HepG2 (cell line): ENCODE results near the gene ITIH2. TPM values are rescaled to one million over a fixed set of nuclear protein-coding genes. Genes with fewer than 3 reads are reported as not detected.

Experiments
- ARID2 ChIP-seq: sonication (generic); formaldehyde crosslinking; IDR thresholded peaks from 2 replicates; pipeline ENCODE4 v1.8.1; 2022; ENCODE audit warnings: mild to moderate bottlenecking, missing genetic modification reagents, borderline replicate concordance
- CBFB ChIP-seq: sonication (generic); formaldehyde crosslinking; IDR thresholded peaks from 2 replicates; pipeline ENCODE4 v1.4.0; 2020; ENCODE audit warnings: missing genetic modification reagents
- EEA1 ChIP-seq: sonication (generic); formaldehyde crosslinking; IDR thresholded peaks from 2 replicates; pipeline ENCODE4 v1.5.1; 2020; ENCODE audit warnings: mild to moderate bottlenecking, missing genetic modification reagents, borderline replicate concordance
- EED ChIP-seq: sonication (generic); formaldehyde crosslinking; IDR thresholded peaks from 2 replicates; pipeline ENCODE4 v1.5.0; 2020; ENCODE audit warnings: mild to moderate bottlenecking, missing genetic modification reagents
- GLI4 ChIP-seq: sonication (generic); formaldehyde crosslinking; IDR thresholded peaks from 2 replicates; pipeline ENCODE4 v1.5.1; 2020; ENCODE audit warnings: missing genetic modification reagents, mild to moderate bottlenecking, moderate library complexity, borderline replicate concordance
- KDM1A ChIP-seq: IDR thresholded peaks from 2 replicates; pipeline ENCODE4 v1.6.1; 2016; ENCODE audit warnings: missing compliant biosample characterization
- KLF13 ChIP-seq: sonication (generic); formaldehyde crosslinking; IDR thresholded peaks from 2 replicates; pipeline ENCODE4 v1.4.0; 2020; ENCODE audit warnings: mild to moderate bottlenecking, missing genetic modification reagents
- NFRKB ChIP-seq: fragments of 450-650 bp; IDR thresholded peaks from 2 replicates; pipeline ENCODE4 v1.6.1; 2017
- PCBP2 ChIP-seq: fragments of 200-400 bp; formaldehyde crosslinking; optimal IDR thresholded peaks from 2 replicates; pipeline ENCODE3; 2018; ENCODE audit warnings: low read length, low read depth; ENCODE audit not compliant: poor library complexity, severe bottlenecking
- SIX1 ChIP-seq: sonication (generic); formaldehyde crosslinking; IDR thresholded peaks from 2 replicates; pipeline ENCODE4 v1.4.0; 2020; ENCODE audit warnings: missing genetic modification reagents, borderline replicate concordance
- TEF ChIP-seq: sonication (generic); formaldehyde crosslinking; IDR thresholded peaks from 2 replicates; pipeline ENCODE4 v1.5.0; 2020; ENCODE audit warnings: missing genetic modification reagents
- TGIF2 ChIP-seq: IDR thresholded peaks from 2 replicates; pipeline ENCODE4 v1.6.1; 2016; ENCODE audit warnings: control low read depth, missing compliant biosample characterization
- ZBTB20 ChIP-seq: sonication (generic); formaldehyde crosslinking; IDR thresholded peaks from 2 replicates; pipeline ENCODE4 v1.8.1; 2023; ENCODE audit warnings: missing genetic modification reagents, low read depth, mild to moderate bottlenecking, borderline replicate concordance
- ZBTB7B ChIP-seq: sonication (generic); formaldehyde crosslinking; IDR thresholded peaks from 2 replicates; pipeline ENCODE4 v1.4.0; 2020; ENCODE audit warnings: missing genetic modification reagents
- ZNF280B ChIP-seq: sonication (generic); formaldehyde crosslinking; IDR thresholded peaks from 2 replicates; pipeline ENCODE4 v1.5.0; 2020; ENCODE audit warnings: missing genetic modification reagents, mild to moderate bottlenecking, borderline replicate concordance
- ZNF414 ChIP-seq: sonication (generic); formaldehyde crosslinking; IDR thresholded peaks from 2 replicates; pipeline ENCODE4 v1.5.0; 2020; ENCODE audit warnings: missing genetic modification reagents
- ZNF629 ChIP-seq: sonication (generic); formaldehyde crosslinking; conservative IDR thresholded peaks from 2 replicates; pipeline ENCODE4 v1.5.0; 2020; ENCODE audit warnings: missing genetic modification reagents
- ZNF670 ChIP-seq: sonication (generic); formaldehyde crosslinking; IDR thresholded peaks from 2 replicates; pipeline ENCODE4 v1.8.0; 2022; ENCODE audit warnings: mild to moderate bottlenecking, missing genetic modification reagents, borderline replicate concordance
- ZNF746 ChIP-seq: sonication (generic); formaldehyde crosslinking; IDR thresholded peaks from 2 replicates; pipeline ENCODE4 v1.8.0; 2022; ENCODE audit warnings: mild to moderate bottlenecking, missing genetic modification reagents
- ZNF75D ChIP-seq: sonication (generic); formaldehyde crosslinking; IDR thresholded peaks from 2 replicates; pipeline ENCODE4 v1.8.1; 2023; ENCODE audit warnings: missing genetic modification reagents, mild to moderate bottlenecking, borderline replicate concordance
- ZNF773 ChIP-seq: sonication (generic); formaldehyde crosslinking; IDR thresholded peaks from 2 replicates; pipeline ENCODE4 v1.4.0; 2020; ENCODE audit warnings: missing genetic modification reagents, borderline replicate concordance
- ZNF878 ChIP-seq: sonication (generic); formaldehyde crosslinking; IDR thresholded peaks from 2 replicates; pipeline ENCODE4 v1.8.1; 2023; ENCODE audit warnings: mild to moderate bottlenecking, missing genetic modification reagents, moderate library complexity
- ZSCAN22 ChIP-seq: sonication (generic); formaldehyde crosslinking; IDR thresholded peaks from 2 replicates; pipeline ENCODE4 v1.4.0; 2020; ENCODE audit warnings: mild to moderate bottlenecking, missing genetic modification reagents
- ZSCAN29 ChIP-seq: sonication (generic); formaldehyde crosslinking; conservative IDR thresholded peaks from 2 replicates; pipeline ENCODE4 v1.4.0; 2020; ENCODE audit warnings: mild to moderate bottlenecking, missing genetic modification reagents
- polyA plus RNA-seq, 8 experiments: library from polyadenylated mRNA; depleted of rRNA in 3 of 8; stranded (reverse) in 7 of 8; unstranded in 1 of 8; fragments of >200 nt; fragmentation: Illumina TruSeq in 4 of 8; extraction: Trizol in 4 of 8; gene quantifications; 2 replicates each; pipeline versions ENCODE4 v1.2.1 to v1.2.3, GENCODE V29; 2011 to 2016; ENCODE audit warnings: low read depth in 4 of 8, missing spikeins in 1 of 8, mixed read lengths in 1 of 8; ENCODE audit not compliant: insufficient read depth in 1 of 8
- total RNA-seq, 5 experiments: library from RNA; depleted of rRNA; stranded (reverse); fragments of >200 nt; fragmentation: Illumina TruSeq; extraction: Trizol; gene quantifications; 2 replicates each; pipeline ENCODE4 v1.2.3, GENCODE V29; 2016; ENCODE audit warnings: low read depth in 1 of 5
- TF ChIP-seq, protein P1 (sequence below): sonication (generic); formaldehyde crosslinking; IDR thresholded peaks from 2 replicates; pipeline ENCODE4 v1.5.0; 2020; ENCODE audit warnings: missing genetic modification reagents

Gene ITIH2
- total and polyA plus RNA-seq, 2 of the 13 experiments (the other 11 are each of a cell fraction or from before 2014, with no cell fraction given), result 1,197 to 1,427 TPM

GRCh38 chr10:7703140-7703539, at the start of gene ITIH2 (continued):
- TF ChIP-seq SIX1 (CRISPR knock-in tag) (no peak; the same call in 1 of the 2 replicates), TEF (CRISPR knock-in tag) (no peak), EED (CRISPR knock-in tag) (no peak), ZNF414 (no peak), ZNF746 (CRISPR knock-in tag) (no peak), CBFB (CRISPR knock-in tag) (no peak), KDM1A (CRISPR knock-in tag) (no peak), PCBP2 (no peak), NFRKB (no peak), TGIF2 (0 out of 2 replicates have a peak, but pooled peaks have one; percentile 53), ARID2 (CRISPR knock-in tag) (no peak), GLI4 (CRISPR knock-in tag) (no peak), ZNF629 (CRISPR knock-in tag) (no peak), ZBTB7B (CRISPR knock-in tag) (no peak), ZBTB20 (CRISPR knock-in tag) (no peak), KLF13 (no peak), ZSCAN29 (CRISPR knock-in tag) (no peak), ZNF878 (no peak), EEA1 (CRISPR knock-in tag) (no peak), ZNF75D (CRISPR knock-in tag) (no peak), ZSCAN22 (CRISPR knock-in tag) (no peak), ZNF670 (CRISPR knock-in tag) (no peak), ZNF280B (no peak), ZNF773 (CRISPR knock-in tag) (no peak)
- TF ChIP-seq, protein P1, sequence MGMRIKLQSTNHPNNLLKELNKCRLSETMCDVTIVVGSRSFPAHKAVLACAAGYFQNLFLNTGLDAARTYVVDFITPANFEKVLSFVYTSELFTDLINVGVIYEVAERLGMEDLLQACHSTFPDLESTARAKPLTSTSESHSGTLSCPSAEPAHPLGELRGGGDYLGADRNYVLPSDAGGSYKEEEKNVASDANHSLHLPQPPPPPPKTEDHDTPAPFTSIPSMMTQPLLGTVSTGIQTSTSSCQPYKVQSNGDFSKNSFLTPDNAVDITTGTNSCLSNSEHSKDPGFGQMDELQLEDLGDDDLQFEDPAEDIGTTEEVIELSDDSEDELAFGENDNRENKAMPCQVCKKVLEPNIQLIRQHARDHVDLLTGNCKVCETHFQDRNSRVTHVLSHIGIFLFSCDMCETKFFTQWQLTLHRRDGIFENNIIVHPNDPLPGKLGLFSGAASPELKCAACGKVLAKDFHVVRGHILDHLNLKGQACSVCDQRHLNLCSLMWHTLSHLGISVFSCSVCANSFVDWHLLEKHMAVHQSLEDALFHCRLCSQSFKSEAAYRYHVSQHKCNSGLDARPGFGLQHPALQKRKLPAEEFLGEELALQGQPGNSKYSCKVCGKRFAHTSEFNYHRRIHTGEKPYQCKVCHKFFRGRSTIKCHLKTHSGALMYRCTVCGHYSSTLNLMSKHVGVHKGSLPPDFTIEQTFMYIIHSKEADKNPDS (CRISPR knock-in tag), result no peak
